HG02884 (cell line): ENCODE results near the gene MAPK8.

Experiments
- ATAC-seq: cut with Tn5 transposase; IDR thresholded peaks from one replicate; pipeline ENCODE4 v1.9.1; 2021; ENCODE audit warnings: mild to moderate bottlenecking, moderate library complexity; ENCODE audit not compliant: unreplicated experiment

The MAPK8 gene

DNA sequence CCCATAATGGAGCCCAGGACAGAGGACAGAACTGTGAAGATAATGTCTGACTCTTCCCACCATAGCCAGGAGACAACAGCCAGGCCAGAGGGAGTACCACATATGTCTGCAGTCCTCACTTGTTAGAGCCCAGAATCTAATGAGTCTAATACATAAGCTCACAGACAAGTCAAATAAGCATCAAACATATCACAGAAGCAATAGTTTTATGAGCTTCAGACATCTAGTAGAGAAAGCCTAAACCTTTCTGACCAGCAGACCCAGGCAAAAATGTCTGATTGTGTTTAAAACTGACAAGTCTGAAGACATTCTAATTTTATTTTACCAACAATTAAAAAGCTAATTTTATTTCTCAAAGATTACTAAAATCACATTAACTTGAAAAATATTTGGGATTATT, 75.5 kb downstream of the MAPK8 start:
- no peak for ATAC-seq

DNA sequence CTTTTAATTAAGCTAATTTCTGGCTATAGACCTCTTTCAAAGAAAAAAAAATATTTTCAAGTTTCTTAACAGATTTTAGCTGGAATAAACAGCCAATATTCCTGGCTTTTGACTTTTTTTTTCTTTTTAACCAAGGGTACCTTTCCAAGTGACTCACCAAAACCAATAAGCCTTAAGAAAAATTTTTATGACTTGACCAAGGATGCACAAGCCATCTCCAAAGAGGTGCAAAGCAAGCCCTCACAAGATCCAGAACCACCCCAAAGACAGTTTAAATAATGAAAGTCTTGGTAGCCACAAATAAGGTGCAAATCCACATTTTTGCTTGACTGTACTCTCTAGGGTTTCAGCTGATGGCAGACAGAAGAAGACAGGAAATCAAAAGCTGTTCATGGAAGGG, 76.5 kb downstream of the MAPK8 start:
- no peak for ATAC-seq

DNA sequence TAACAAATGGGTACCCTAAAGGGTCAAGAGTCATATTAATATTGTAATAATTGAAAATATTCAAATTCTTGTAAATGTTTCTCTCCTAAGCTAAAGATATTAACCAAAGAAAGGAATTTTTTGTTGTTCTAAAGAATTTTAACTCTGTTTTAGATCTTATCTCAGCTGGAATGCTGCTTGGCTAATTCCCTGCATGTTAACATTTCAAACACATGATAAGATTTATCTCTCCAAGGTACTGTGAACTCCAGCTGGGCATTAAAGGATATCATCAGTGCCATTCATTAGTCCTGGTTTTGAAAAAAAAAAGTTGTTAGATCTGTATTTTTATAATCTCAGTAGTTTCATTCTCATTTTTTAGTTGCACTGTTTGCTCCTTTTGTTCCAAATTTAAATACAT, 76.9 kb downstream of the MAPK8 start:
- no peak for ATAC-seq

DNA sequence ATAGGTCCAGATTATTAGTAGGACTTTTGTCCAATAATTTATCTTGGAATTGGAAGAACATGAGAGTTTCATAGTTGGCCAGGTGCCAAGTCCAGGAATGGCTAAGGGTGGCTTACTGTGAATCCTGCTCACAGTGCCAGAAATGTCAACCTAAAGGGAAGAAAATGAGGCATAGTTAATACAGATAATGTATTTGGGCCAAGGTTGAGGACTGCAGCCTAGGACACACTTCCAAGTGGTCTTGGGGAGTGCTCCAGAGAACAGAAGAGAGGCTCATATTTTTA, 78.2 kb downstream of the MAPK8 start:
- no peak for ATAC-seq

GRCh38 chr10:48389272-48389671, 82.8 kb downstream of the MAPK8 start:
- ATAC-seq: no peak

DNA sequence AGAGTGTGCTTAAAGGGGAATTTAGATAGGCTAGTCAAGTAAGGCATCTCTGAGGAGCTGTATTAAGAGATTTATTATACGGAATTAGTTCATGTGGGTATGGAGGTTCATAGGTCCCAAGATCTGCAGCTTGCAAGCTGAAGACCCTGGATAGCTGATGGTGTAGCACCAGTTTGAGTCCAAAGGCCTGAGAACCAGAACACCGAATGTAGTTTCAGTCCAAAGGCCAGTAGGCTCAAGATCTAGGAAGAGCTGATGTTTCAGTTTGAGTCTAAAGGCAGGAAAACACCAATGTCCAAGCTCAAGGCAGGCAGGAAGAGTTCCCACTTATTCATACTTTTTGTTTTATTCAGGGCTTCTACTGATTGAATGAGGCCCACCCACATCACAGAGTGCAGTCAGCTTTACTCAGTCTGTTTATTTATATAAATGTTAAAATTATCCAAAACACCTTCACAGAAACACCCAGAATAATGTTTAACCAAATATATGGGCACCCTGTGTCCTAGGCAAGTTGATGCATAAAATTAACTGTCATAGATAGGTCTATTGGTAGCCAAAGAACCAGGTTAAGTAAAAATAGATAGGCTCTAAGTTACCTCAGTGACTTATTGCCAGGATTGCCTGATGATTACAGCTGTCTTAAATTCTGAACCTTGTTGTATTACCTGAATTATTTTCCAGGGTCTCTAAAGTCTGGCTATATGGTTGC, 83.5 kb downstream of the MAPK8 start:
- no peak for ATAC-seq

GRCh38 chr10:48390558-48390871, 84.0 kb downstream of the MAPK8 start:
- ATAC-seq: no peak

DNA sequence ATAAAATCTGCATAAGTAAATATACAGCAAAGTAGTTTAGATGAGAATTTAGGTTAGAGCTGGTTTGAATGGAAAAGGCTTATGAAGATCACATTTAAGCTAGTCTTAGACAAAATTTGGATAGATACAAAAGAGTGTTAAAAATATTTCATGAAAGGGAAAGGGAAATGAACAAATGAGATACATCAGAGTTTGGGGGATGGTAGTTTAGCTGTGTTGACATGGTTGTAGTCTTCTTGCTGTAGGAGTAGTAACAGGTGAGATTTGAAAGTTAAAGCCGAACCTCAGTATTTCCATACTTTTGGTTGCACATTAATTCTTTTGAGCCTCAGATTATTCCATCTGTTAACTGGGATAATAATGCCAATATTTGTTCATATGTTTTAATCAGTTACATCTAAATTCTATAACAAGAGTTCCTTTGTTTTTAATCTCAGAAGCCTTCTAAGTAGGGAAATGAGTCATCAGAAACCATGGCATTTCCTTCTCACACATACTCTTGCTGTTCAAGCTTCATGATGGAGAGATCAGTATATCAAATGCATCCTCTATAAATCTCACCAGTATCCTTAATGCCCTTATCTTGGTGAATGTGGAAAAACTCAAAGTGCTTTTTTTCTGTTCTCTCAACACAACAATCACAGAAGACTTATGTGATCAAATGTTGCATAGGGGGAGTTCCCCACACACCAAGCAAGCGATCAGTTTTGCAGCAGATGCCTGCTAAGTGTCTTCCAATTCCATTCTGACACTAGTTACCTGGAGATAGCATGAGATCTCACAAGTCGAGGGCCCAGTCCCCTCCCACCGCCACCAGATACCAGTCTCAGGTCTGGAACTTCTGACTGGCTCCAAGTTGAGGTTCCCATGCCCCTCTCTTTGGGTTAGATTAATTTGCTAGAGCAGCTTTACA, 84.7 kb downstream of the MAPK8 start:
- ATAC-seq: peak; percentile 72

GRCh38 chr10:48391994-48392393, 85.5 kb downstream of the MAPK8 start:
- no peak for ATAC-seq

- no peak for ATAC-seq
Observed at GRCh38 chr10:48398261-48398660, 91.8 kb downstream of the MAPK8 start.

GRCh38 chr10:48399056-48399541, 92.6 kb downstream of the MAPK8 start:
- no peak for ATAC-seq

GRCh38 chr10:48399551-48399950, 93.1 kb downstream of the MAPK8 start:
- no peak for ATAC-seq

- ATAC-seq: no peak
Observed at GRCh38 chr10:48400129-48400849, 93.8 kb downstream of the MAPK8 start.

DNA sequence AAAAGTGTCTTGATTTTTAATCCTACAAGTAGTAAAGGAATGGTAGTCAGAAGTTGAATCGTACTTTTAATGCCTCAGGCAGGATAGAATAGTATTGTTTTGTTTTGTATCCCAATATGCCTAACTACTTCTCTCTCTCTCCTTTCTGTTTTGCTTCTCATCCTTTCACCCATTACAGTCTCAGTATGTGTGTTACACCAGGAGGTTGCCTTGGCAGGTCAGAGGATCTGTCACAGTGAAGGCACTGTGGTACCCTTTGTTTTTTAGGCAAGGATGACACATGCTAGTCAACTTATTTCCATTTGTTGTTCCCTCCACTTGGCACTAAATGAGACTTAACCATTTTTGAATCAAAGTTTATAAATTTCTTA, 94.4 kb downstream of the MAPK8 start:
- ATAC-seq: no peak

DNA sequence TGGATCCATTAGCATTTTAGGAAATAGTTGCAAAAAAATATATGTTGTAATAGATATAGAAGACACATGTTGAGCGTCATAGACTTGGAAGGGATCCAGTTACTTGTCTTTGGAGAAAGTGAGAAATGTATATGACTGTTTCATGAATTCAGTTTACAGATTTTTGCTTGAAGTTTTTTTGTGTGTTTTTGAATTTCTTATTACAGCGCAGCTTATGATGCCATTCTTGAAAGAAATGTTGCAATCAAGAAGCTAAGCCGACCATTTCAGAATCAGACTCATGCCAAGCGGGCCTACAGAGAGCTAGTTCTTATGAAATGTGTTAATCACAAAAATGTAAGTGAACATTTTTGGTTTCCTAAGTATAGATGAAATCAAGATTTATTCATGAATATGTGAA, 98.2 kb downstream of the MAPK8 start:
- ATAC-seq: no peak

GRCh38 chr10:48406204-48406603, 99.7 kb downstream of the MAPK8 start:
- ATAC-seq: no peak

- no peak for ATAC-seq
Observed at GRCh38 chr10:48406658-48407057, 100.2 kb downstream of the MAPK8 start.

GRCh38 chr10:48410503-48410902, 104.0 kb downstream of the MAPK8 start:
- ATAC-seq: no peak

- no peak for ATAC-seq
Observed at GRCh38 chr10:48411510-48411909, 105.0 kb downstream of the MAPK8 start.

- no peak for ATAC-seq
Observed at GRCh38 chr10:48412081-48412480, 105.6 kb downstream of the MAPK8 start.

- no peak for ATAC-seq
Observed at GRCh38 chr10:48412933-48413332, 106.5 kb downstream of the MAPK8 start.

DNA sequence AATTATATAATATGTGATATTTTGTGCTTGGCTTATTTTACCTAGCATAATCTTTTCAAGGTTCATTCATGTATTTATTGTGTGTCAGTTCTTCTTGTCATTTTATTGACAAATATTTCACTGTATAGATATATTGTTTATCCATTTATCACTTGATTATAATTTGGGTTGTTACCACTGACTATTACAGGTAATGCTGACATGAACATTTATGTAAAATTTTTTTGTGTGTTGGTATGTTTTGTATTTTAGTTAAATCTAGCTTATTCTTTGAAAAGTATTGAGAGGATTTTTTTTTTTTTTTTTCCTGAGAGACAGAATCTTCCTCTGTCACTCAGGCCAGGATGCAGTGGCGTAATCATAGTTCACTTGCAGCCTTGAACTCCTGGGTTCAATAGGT, 107.7 kb downstream of the MAPK8 start:
- ATAC-seq: no peak
